22Rv1 (cell line): ENCODE data around the gene COQ8A.
"Not testable (repeated sequence)": the region's sequence is repeated elsewhere in the genome, so short reads cannot be mapped to it uniquely, and the experiment has no call there.

ENCODE experiments used
- H3K27ac ChIP-seq: fragments of 450-650 bp; 2 replicates; pipeline ENCODE4 v1.5.1; 2017
- CTCF ChIP-seq: fragments of 450-650 bp; IDR thresholded peaks from 2 replicates; pipeline ENCODE4 v1.5.1; 2017; ENCODE audit warnings: mild to moderate bottlenecking
- ZFX ChIP-seq: fragments of 450-650 bp; IDR thresholded peaks from 2 replicates; pipeline ENCODE4 v1.6.1; 2017; ENCODE audit warnings: antibody characterized with exemption, borderline replicate concordance

COQ8A gene

GRCh38 chr1:226951286-226952117, 11.4 kb downstream of the COQ8A start:
- H3K27ac ChIP-seq = no peak overlapping the region
- no peak for TF ChIP-seq ZFX
- no peak for TF ChIP-seq CTCF

- no peak overlapping the region for H3K27ac ChIP-seq
- TF ChIP-seq CTCF (no peak), ZFX (no peak)
These were observed 12.0 kb downstream of the COQ8A start for GRCh38 chr1:226952118-226952441.

GRCh38 chr1:226953175-226953800, 13.2 kb downstream of the COQ8A start:
- no peak overlapping the region for H3K27ac ChIP-seq
- TF ChIP-seq ZFX (no peak), CTCF (no peak)

- H3K27ac ChIP-seq = no peak overlapping the region
- TF ChIP-seq ZFX (no peak), CTCF (no peak)
These were observed 14.2 kb downstream of the COQ8A start for GRCh38 chr1:226954337-226954736.

GRCh38 chr1:226954777-226955176, 14.7 kb downstream of the COQ8A start:
- no peak overlapping the region for H3K27ac ChIP-seq
- TF ChIP-seq ZFX = no peak
- no peak for TF ChIP-seq CTCF

GRCh38 chr1:226955857-226956256, 15.8 kb downstream of the COQ8A start:
- H3K27ac ChIP-seq = not testable (repeated sequence)

- TF ChIP-seq CTCF (no peak), ZFX (no peak)
- no peak overlapping the region for H3K27ac ChIP-seq
These were observed 17.0 kb downstream of the COQ8A start for GRCh38 chr1:226956942-226957713.
